Uterus (tissue), 2 donors: ENCODE measurements around the gene CCDC174.

Experiments used
- CTCF ChIP-seq, 4 experiments: fragments of 200-600 bp in 2 of 4; fragments of 450-650 bp in 2 of 4; sonication (generic) in 2 of 4; IDR thresholded peaks; one replicate each; pipeline ENCODE4 v1.5.1; 2016 to 2019; ENCODE audit warnings: antibody characterized with exemption in 4 of 4, mild to moderate bottlenecking in 2 of 4, moderate library complexity in 1 of 4
- POLR2A ChIP-seq, 2 donors: fragments of 450-650 bp; IDR thresholded peaks; one replicate each; pipeline ENCODE4 v1.6.1; 2016; ENCODE audit warnings: antibody characterized with exemption in 2 of 2, mild to moderate bottlenecking in 1 of 2, moderate library complexity in 1 of 2

- TF ChIP-seq CTCF (IDR thresholded peaks at IDR 0.05) (no peak), POLR2A (IDR thresholded peaks at IDR 0.05) (no peak)
Measured at GRCh38 chr3:14622368-14622767, 29.2 kb upstream of the CCDC174 start.
